Measurements from ENCODE around the gene CNPPD1. TPM values are rescaled to one million over a fixed set of nuclear protein-coding genes. Genes with fewer than 3 reads are reported as not detected.
A peak's percentile ranks its signal among the peaks of the same experiment; 100 is the strongest.

The CNPPD1 gene
- total RNA-seq, 1 experiment from 2014 or later = 40.6 TPM

GRCh38 chr2:219158586-219158985 is 18.1 kb downstream of the CNPPD1 start:
- no TSS peak for BruUV-seq (replicated peaks)
- Mint-ChIP-seq H3K27me3 (ENCODE audit: unreplicated experiment) (no peaks in the 10 kb centered on the region), H3K9me3 (ENCODE audit: low read depth, unreplicated experiment) (no peaks in the 10 kb centered on the region), H3K4me1 (ENCODE audit: low read depth, unreplicated experiment) (peaks cover 10% of the 10 kb centered on the region), H3K4me3 (ENCODE audit: low read depth, unreplicated experiment) (no peak overlapping the region), H3K27ac (ENCODE audit: unreplicated experiment) (no peak overlapping the region), H3K36me3 (ENCODE audit: insufficient read depth, unreplicated experiment) (peaks cover 12% of the 10 kb centered on the region)
- CTCF ChIA-PET = no interaction called here
- no peak for DNase-seq
- TF ChIP-seq, protein P1, sequence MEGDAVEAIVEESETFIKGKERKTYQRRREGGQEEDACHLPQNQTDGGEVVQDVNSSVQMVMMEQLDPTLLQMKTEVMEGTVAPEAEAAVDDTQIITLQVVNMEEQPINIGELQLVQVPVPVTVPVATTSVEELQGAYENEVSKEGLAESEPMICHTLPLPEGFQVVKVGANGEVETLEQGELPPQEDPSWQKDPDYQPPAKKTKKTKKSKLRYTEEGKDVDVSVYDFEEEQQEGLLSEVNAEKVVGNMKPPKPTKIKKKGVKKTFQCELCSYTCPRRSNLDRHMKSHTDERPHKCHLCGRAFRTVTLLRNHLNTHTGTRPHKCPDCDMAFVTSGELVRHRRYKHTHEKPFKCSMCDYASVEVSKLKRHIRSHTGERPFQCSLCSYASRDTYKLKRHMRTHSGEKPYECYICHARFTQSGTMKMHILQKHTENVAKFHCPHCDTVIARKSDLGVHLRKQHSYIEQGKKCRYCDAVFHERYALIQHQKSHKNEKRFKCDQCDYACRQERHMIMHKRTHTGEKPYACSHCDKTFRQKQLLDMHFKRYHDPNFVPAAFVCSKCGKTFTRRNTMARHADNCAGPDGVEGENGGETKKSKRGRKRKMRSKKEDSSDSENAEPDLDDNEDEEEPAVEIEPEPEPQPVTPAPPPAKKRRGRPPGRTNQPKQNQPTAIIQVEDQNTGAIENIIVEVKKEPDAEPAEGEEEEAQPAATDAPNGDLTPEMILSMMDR (IDR thresholded peaks at IDR 0.05; ENCODE audit: unreplicated experiment) = no peak
- intact Hi-C loops (cut with micrococcal nuclease; ENCODE audit: unreplicated experiment) = loop anchor here (5.0 to 10.0 kb wide), 2 partner anchors 36 to 284 kb away; no protein-coding TSS in a partner anchor

GRCh38 chr2:219158025-219158424 is 18.7 kb downstream of the CNPPD1 start:
- DNase-seq = no peak
- no peak overlapping the region for H3K27ac Mint-ChIP-seq (ENCODE audit: unreplicated experiment)
- intact Hi-C loops (cut with micrococcal nuclease; ENCODE audit: unreplicated experiment) = loop anchor here (5.0 to 10.0 kb wide), 2 partner anchors 36 to 283 kb away; no protein-coding TSS in a partner anchor
- CTCF ChIA-PET = no interaction called here
- no peak overlapping the region for H3K4me3 Mint-ChIP-seq (ENCODE audit: low read depth, unreplicated experiment)
- H3K9me3 Mint-ChIP-seq (ENCODE audit: low read depth, unreplicated experiment) = no peaks in the 10 kb centered on the region
- peaks cover 12% of the 10 kb centered on the region for H3K36me3 Mint-ChIP-seq (ENCODE audit: insufficient read depth, unreplicated experiment)
- TF ChIP-seq, protein P1 (IDR thresholded peaks at IDR 0.05; ENCODE audit: unreplicated experiment) = no peak
- H3K4me1 Mint-ChIP-seq (ENCODE audit: low read depth, unreplicated experiment) = peaks cover 10% of the 10 kb centered on the region
- H3K27me3 Mint-ChIP-seq (ENCODE audit: unreplicated experiment) = no peaks in the 10 kb centered on the region
- no TSS peak for BruUV-seq (replicated peaks)

GRCh38 chr2:219157396-219157795 is 19.3 kb downstream of the CNPPD1 start:
- H3K9me3 Mint-ChIP-seq (ENCODE audit: low read depth, unreplicated experiment) = no peaks in the 10 kb centered on the region
- no peak overlapping the region for H3K27ac Mint-ChIP-seq (ENCODE audit: unreplicated experiment)
- H3K27me3 Mint-ChIP-seq (ENCODE audit: unreplicated experiment) = no peaks in the 10 kb centered on the region
- H3K4me1 Mint-ChIP-seq (ENCODE audit: low read depth, unreplicated experiment) = peaks cover 10% of the 10 kb centered on the region
- H3K36me3 Mint-ChIP-seq (ENCODE audit: insufficient read depth, unreplicated experiment) = peaks cover 12% of the 10 kb centered on the region
- CTCF ChIA-PET = interaction anchor here (1.0 kb wide), 1 partner anchor 116 kb away, joined by 3 read pairs; no protein-coding TSS in a partner anchor
- DNase-seq = no peak
- TF ChIP-seq, protein P1 (IDR thresholded peaks at IDR 0.05; ENCODE audit: unreplicated experiment) = no peak
- intact Hi-C loops (cut with micrococcal nuclease; ENCODE audit: unreplicated experiment) = loop anchor here (5.0 to 10.0 kb wide), 2 partner anchors 35 to 283 kb away; no protein-coding TSS in a partner anchor
- no TSS peak for BruUV-seq (replicated peaks)
- H3K4me3 Mint-ChIP-seq (ENCODE audit: low read depth, unreplicated experiment) = no peak overlapping the region

GRCh38 chr2:219155054-219155644 is 21.6 kb downstream of the CNPPD1 start:
- no peaks in the 10 kb centered on the region for H3K27me3 Mint-ChIP-seq (ENCODE audit: unreplicated experiment)
- H3K4me1 Mint-ChIP-seq (ENCODE audit: low read depth, unreplicated experiment) = no peaks in the 10 kb centered on the region
- CTCF ChIA-PET = interaction anchor here (0.6 to 3.8 kb wide), 22 partner anchors 13 to 189 kb away, joined by 3 to 52 read pairs (median 4); partner anchors contain the start of gene CFAP65
- intact Hi-C loops (cut with micrococcal nuclease; ENCODE audit: unreplicated experiment) = loop anchor here (1.0 to 10.0 kb wide), 6 partner anchors 33 to 280 kb away; no protein-coding TSS in a partner anchor
- H3K27ac Mint-ChIP-seq (ENCODE audit: unreplicated experiment) = no peak overlapping the region
- no TSS peak for BruUV-seq (replicated peaks)
- TF ChIP-seq, protein P1 (IDR thresholded peaks at IDR 0.05; ENCODE audit: unreplicated experiment) = peak; percentile 81
- peaks cover 5% of the 10 kb centered on the region for H3K36me3 Mint-ChIP-seq (ENCODE audit: insufficient read depth, unreplicated experiment)
- no peak overlapping the region for H3K4me3 Mint-ChIP-seq (ENCODE audit: low read depth, unreplicated experiment)
- DNase-seq = peak; percentile 60
- no peaks in the 10 kb centered on the region for H3K9me3 Mint-ChIP-seq (ENCODE audit: low read depth, unreplicated experiment)
